Measurements from ENCODE around the gene KCNIP4.

Gene KCNIP4

DNA sequence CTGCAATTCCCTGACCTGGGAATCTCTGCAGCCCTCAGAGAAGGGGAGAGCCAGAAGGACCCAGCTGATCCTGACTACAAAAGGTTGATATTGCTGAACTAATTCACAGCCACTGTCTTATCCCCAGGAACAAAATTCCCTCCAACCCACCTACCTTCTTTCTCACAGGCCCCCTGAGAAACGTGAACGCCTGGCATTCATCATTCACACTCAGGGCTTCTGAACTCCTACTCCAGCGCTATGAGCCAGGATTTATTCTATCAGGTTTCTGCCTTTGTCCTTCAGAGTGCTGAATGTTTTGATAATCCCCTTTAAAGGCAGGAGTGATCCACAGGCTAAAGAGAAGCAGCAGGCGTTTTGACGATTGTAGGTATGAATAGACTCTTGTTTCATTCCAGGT is 76.5 kb downstream of the KCNIP4 start:
- no peaks in the 10 kb centered on the region for H3K36me3 ChIP-seq (ENCODE audit: insufficient read depth, low read length)
- no peak overlapping the region for H3K9ac ChIP-seq (ENCODE audit: low read depth, low read length, poor library complexity, severe bottlenecking)
- no peak overlapping the region for H3K4me3 ChIP-seq (ENCODE audit: low read length, poor library complexity, severe bottlenecking)
- no peaks in the 10 kb centered on the region for H3K27me3 ChIP-seq (ENCODE audit: insufficient read depth, low read length, poor library complexity, severe bottlenecking)
- H3F3A ChIP-seq (ENCODE audit: low read depth) = no peaks in the 10 kb centered on the region
- H2AFZ ChIP-seq (ENCODE audit: low read length) = no peak overlapping the region
- no peaks in the 10 kb centered on the region for H3K9me3 ChIP-seq (ENCODE audit: insufficient read depth, low read depth, low read length)
- no peak overlapping the region for H3K4me2 ChIP-seq (ENCODE audit: low read depth, low read length, poor library complexity, severe bottlenecking)
- TF ChIP-seq, protein P1, sequence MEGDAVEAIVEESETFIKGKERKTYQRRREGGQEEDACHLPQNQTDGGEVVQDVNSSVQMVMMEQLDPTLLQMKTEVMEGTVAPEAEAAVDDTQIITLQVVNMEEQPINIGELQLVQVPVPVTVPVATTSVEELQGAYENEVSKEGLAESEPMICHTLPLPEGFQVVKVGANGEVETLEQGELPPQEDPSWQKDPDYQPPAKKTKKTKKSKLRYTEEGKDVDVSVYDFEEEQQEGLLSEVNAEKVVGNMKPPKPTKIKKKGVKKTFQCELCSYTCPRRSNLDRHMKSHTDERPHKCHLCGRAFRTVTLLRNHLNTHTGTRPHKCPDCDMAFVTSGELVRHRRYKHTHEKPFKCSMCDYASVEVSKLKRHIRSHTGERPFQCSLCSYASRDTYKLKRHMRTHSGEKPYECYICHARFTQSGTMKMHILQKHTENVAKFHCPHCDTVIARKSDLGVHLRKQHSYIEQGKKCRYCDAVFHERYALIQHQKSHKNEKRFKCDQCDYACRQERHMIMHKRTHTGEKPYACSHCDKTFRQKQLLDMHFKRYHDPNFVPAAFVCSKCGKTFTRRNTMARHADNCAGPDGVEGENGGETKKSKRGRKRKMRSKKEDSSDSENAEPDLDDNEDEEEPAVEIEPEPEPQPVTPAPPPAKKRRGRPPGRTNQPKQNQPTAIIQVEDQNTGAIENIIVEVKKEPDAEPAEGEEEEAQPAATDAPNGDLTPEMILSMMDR (conservative IDR thresholded peaks at IDR 0.05; ENCODE audit: low read length) = no peak
- TF ChIP-seq EZH2phosphoT487 (IDR thresholded peaks at IDR 0.05; ENCODE audit: borderline replicate concordance) = no peak
- no peaks in the 10 kb centered on the region for H4K20me1 ChIP-seq (ENCODE audit: insufficient read depth, low read length, poor library complexity, severe bottlenecking)
- no peaks in the 10 kb centered on the region for H3K4me1 ChIP-seq (ENCODE audit: insufficient read depth, low read length, poor library complexity, severe bottlenecking)
- no peaks in the 10 kb centered on the region for H3K79me2 ChIP-seq (ENCODE audit: insufficient read depth, low read length)
- no peaks in the 10 kb centered on the region for H3K9me2 ChIP-seq (replicated peaks; ENCODE audit: low read depth, low read length)

DNA sequence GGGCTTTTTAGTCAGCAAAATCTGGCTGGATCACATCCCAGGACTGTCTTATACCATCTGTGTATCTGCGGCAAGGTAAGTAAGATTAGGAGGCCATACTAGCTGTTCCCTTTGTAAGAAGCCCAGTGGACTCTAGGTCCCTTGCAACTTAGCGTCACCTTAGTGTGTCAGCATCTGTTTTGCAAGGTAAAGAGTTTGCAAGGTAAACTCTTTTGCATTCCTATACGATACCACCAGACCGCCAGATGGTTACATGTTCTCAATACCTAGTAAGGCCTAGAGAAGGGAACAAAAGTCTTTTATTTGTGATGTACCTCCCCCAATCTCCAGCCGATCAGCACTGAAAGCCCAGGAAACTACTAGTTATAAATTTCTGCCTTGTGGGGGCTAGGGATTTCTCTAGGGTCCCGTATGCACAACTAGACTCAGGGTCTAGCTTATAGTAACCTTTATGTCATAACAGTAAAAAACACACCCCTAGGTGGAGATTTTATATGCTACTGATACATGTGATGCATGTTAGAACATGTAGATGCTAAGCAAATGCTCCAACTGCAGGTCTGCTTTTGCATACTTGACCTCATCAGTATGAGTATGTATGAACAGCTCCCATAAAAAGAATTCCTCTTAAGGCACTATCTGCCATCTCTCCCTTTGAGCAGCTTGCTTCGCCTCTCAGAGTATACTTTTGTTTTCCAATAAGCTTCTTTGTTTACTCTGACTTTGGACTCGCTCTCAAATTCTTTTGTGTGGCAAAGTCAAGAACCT is 78.4 kb downstream of the KCNIP4 start:
- TF ChIP-seq, protein P1 (conservative IDR thresholded peaks at IDR 0.05; ENCODE audit: low read length) = no peak
- TF ChIP-seq EZH2phosphoT487 (IDR thresholded peaks at IDR 0.05; ENCODE audit: borderline replicate concordance) = no peak
- H3K36me3 ChIP-seq (ENCODE audit: insufficient read depth, low read length) = no peaks in the 10 kb centered on the region
- no peak overlapping the region for H2AFZ ChIP-seq (ENCODE audit: low read length)
- H3K4me1 ChIP-seq (ENCODE audit: insufficient read depth, low read length, poor library complexity, severe bottlenecking) = no peaks in the 10 kb centered on the region
- no peaks in the 10 kb centered on the region for H4K20me1 ChIP-seq (ENCODE audit: insufficient read depth, low read length, poor library complexity, severe bottlenecking)
- no peaks in the 10 kb centered on the region for H3K79me2 ChIP-seq (ENCODE audit: insufficient read depth, low read length)
- H3K9me3 ChIP-seq (ENCODE audit: insufficient read depth, low read depth, low read length) = no peaks in the 10 kb centered on the region
- no peaks in the 10 kb centered on the region for H3F3A ChIP-seq (ENCODE audit: low read depth)
- H3K4me3 ChIP-seq (ENCODE audit: low read length, poor library complexity, severe bottlenecking) = no peak overlapping the region
- H3K9me2 ChIP-seq (replicated peaks; ENCODE audit: low read depth, low read length) = no peaks in the 10 kb centered on the region
- H3K9ac ChIP-seq (ENCODE audit: low read depth, low read length, poor library complexity, severe bottlenecking) = no peak overlapping the region
- H3K27me3 ChIP-seq (ENCODE audit: insufficient read depth, low read length, poor library complexity, severe bottlenecking) = no peaks in the 10 kb centered on the region
- no peak overlapping the region for H3K4me2 ChIP-seq (ENCODE audit: low read depth, low read length, poor library complexity, severe bottlenecking)

DNA sequence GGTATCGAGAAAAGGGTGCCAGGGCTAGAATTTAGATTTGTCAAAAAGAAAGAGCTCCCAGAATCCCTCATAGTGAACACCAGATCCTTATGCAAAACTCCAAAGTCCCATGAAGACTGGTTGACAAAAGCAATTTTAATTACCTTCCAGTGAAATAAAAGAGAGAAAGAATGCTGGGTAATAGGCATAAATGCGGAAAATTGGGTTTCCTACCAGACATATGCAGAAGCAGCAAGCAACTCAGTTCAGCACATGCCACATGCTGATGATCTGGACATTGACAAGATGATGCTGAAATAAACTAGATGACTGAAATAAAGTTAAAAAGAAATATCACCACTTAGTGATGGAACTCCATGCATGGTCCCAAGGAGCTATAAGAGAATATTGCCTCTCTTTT is 83.9 kb downstream of the KCNIP4 start:
- Histone ChIP-seq H3F3A (ENCODE audit: low read depth) (no peaks in the 10 kb centered on the region), H3K27me3 (ENCODE audit: insufficient read depth, low read length, poor library complexity, severe bottlenecking) (no peaks in the 10 kb centered on the region), H3K9me2 (replicated peaks; ENCODE audit: low read depth, low read length) (no peaks in the 10 kb centered on the region), H3K36me3 (ENCODE audit: insufficient read depth, low read length) (no peaks in the 10 kb centered on the region), H3K9ac (ENCODE audit: low read depth, low read length, poor library complexity, severe bottlenecking) (no peak overlapping the region), H3K9me3 (ENCODE audit: insufficient read depth, low read depth, low read length) (no peaks in the 10 kb centered on the region), H3K4me2 (ENCODE audit: low read depth, low read length, poor library complexity, severe bottlenecking) (no peak overlapping the region), H4K20me1 (ENCODE audit: insufficient read depth, low read length, poor library complexity, severe bottlenecking) (no peaks in the 10 kb centered on the region), H2AFZ (ENCODE audit: low read length) (no peak overlapping the region), H3K4me1 (ENCODE audit: insufficient read depth, low read length, poor library complexity, severe bottlenecking) (no peaks in the 10 kb centered on the region), H3K4me3 (ENCODE audit: low read length, poor library complexity, severe bottlenecking) (no peak overlapping the region), H3K79me2 (ENCODE audit: insufficient read depth, low read length) (no peaks in the 10 kb centered on the region)
- TF ChIP-seq, protein P1 (conservative IDR thresholded peaks at IDR 0.05; ENCODE audit: low read length) = no peak
- TF ChIP-seq EZH2phosphoT487 (IDR thresholded peaks at IDR 0.05; ENCODE audit: borderline replicate concordance) = no peak
